HepG2 (cell line): ENCODE data around the gene MCOLN1. TPM values are rescaled to one million over a fixed set of nuclear protein-coding genes. Genes with fewer than 3 reads are reported as not detected.

Experiments used
- HOMEZ ChIP-seq: IDR thresholded peaks from 2 replicates; pipeline ENCODE4 v1.6.1; 2016; ENCODE audit warnings: low read depth
- NR2F1 ChIP-seq, 2 experiments: fragments of 450-650 bp in 1 of 2; formaldehyde crosslinking in 1 of 2; IDR thresholded peaks; 2 replicates each; pipeline versions ENCODE4 v1.5.0 to v1.6.1; 2016 to 2020; ENCODE audit warnings: mild to moderate bottlenecking in 1 of 2, missing compliant biosample characterization in 1 of 2, missing genetic modification reagents in 1 of 2, moderate library complexity in 1 of 2
- PRMT3 ChIP-seq: sonication (generic); formaldehyde crosslinking; IDR thresholded peaks from 2 replicates; pipeline ENCODE4 v1.8.1; 2022; ENCODE audit warnings: low read depth, mild to moderate bottlenecking, moderate library complexity, missing genetic modification reagents, borderline replicate concordance
- RERE ChIP-seq: IDR thresholded peaks from 2 replicates; pipeline ENCODE4 v1.6.1; 2016; ENCODE audit warnings: low read depth, missing genetic modification reagents, missing compliant biosample characterization
- SPEN ChIP-seq: sonication (generic); formaldehyde crosslinking; IDR thresholded peaks from 2 replicates; pipeline ENCODE4 v1.5.1; 2020; ENCODE audit warnings: low read depth, mild to moderate bottlenecking, missing genetic modification reagents
- SRF ChIP-seq: IDR thresholded peaks from 2 replicates; pipeline ENCODE4 v1.6.1; 2011; ENCODE audit warnings: mild to moderate bottlenecking, low read depth, low read length, moderate library complexity
- TBP ChIP-seq: sonication (generic); formaldehyde crosslinking; IDR thresholded peaks from 2 replicates; pipeline ENCODE4 v1.5.0; 2020; ENCODE audit warnings: missing genetic modification reagents
- ZNF224 ChIP-seq: sonication (generic); formaldehyde crosslinking; IDR thresholded peaks from 2 replicates; pipeline ENCODE4 v1.5.0; 2020; ENCODE audit warnings: mild to moderate bottlenecking, missing genetic modification reagents
- ZNF275 ChIP-seq: sonication (generic); formaldehyde crosslinking; IDR thresholded peaks from 2 replicates; pipeline ENCODE4 v1.8.0; 2022; ENCODE audit warnings: missing genetic modification reagents, mild to moderate bottlenecking, inconsistent platforms, borderline replicate concordance
- ZNF333 ChIP-seq: sonication (generic); formaldehyde crosslinking; IDR thresholded peaks from 2 replicates; pipeline ENCODE4 v1.4.0; 2020; ENCODE audit warnings: mild to moderate bottlenecking, missing genetic modification reagents, borderline replicate concordance
- ZNF382 ChIP-seq: sonication (generic); formaldehyde crosslinking; IDR thresholded peaks from 2 replicates; pipeline ENCODE4 v1.5.0; 2020; ENCODE audit warnings: missing genetic modification reagents, mild to moderate bottlenecking, borderline replicate concordance
- ZNF383 ChIP-seq: sonication (generic); formaldehyde crosslinking; IDR thresholded peaks from 2 replicates; pipeline ENCODE4 v1.4.0; 2020; ENCODE audit warnings: missing genetic modification reagents, mild to moderate bottlenecking, borderline replicate concordance
- ZNF552 ChIP-seq: sonication (generic); formaldehyde crosslinking; IDR thresholded peaks from 2 replicates; pipeline ENCODE4 v1.9.0; 2022; ENCODE audit warnings: missing genetic modification reagents, mild to moderate bottlenecking, borderline replicate concordance
- polyA plus RNA-seq, 8 experiments: library from polyadenylated mRNA; depleted of rRNA in 3 of 8; stranded (reverse) in 7 of 8; unstranded in 1 of 8; fragments of >200 nt; fragmentation: Illumina TruSeq in 4 of 8; extraction: Trizol in 4 of 8; gene quantifications; 2 replicates each; pipeline versions ENCODE4 v1.2.1 to v1.2.3, GENCODE V29; 2011 to 2016; ENCODE audit warnings: low read depth in 4 of 8, missing spikeins in 1 of 8, mixed read lengths in 1 of 8; ENCODE audit not compliant: insufficient read depth in 1 of 8
- total RNA-seq, 5 experiments: library from RNA; depleted of rRNA; stranded (reverse); fragments of >200 nt; fragmentation: Illumina TruSeq; extraction: Trizol; gene quantifications; 2 replicates each; pipeline ENCODE4 v1.2.3, GENCODE V29; 2016; ENCODE audit warnings: low read depth in 1 of 5
- TF ChIP-seq, protein P1 (sequence below): sonication (generic); formaldehyde crosslinking; conservative IDR thresholded peaks from 2 replicates; pipeline ENCODE4 v1.4.0; 2020; ENCODE audit warnings: missing genetic modification reagents
- TF ChIP-seq, protein P2 (sequence below): fragments of 450-650 bp; IDR thresholded peaks from 2 replicates; pipeline ENCODE4 v1.6.1; 2017

MCOLN1 gene
- total and polyA plus RNA-seq, 2 of the 13 experiments (the other 11 are each of a cell fraction or from before 2014, with no cell fraction given): 3.4 to 15.7 TPM

DNA sequence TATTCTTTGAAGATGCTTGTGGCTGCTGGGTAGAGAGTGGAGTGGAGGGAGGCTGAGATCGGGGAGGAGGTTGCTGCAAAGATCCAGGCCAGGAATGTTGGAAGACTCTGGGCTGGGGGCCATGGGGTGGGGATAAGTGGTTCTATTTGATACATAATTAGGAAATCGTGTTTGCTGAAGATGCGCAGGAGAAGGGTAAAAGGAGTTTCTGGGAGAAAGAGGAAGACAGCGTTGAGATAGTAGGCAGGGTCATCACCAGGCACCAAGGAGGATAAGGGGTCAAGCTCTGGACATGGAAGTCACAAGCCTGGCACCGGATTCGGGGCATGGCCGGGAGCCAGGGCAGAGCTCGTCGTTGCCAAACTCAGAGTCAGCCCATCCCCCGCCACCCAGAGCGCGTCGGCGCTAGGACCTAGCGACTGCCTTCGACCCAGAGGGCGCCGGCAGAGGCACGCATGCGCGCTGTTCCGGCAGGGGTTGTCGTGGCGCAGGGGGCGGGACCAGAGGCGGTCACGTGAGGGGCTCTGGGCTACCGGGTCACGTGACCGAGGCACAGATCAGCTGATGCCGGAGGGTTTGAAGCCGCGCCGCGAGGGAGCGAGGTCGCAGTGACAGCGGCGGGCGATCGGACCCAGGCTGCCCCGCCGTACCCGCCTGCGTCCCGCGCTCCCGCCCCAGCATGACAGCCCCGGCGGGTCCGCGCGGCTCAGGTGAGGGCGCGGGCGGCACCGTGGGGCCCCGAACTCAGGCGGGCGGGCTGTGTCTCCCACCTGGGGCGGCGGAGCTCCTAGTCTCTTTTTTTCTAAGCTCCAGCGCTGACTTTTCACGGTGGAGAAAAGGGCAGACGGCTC lies at the start of gene MCOLN1 (continued):
- TF ChIP-seq, protein P1, sequence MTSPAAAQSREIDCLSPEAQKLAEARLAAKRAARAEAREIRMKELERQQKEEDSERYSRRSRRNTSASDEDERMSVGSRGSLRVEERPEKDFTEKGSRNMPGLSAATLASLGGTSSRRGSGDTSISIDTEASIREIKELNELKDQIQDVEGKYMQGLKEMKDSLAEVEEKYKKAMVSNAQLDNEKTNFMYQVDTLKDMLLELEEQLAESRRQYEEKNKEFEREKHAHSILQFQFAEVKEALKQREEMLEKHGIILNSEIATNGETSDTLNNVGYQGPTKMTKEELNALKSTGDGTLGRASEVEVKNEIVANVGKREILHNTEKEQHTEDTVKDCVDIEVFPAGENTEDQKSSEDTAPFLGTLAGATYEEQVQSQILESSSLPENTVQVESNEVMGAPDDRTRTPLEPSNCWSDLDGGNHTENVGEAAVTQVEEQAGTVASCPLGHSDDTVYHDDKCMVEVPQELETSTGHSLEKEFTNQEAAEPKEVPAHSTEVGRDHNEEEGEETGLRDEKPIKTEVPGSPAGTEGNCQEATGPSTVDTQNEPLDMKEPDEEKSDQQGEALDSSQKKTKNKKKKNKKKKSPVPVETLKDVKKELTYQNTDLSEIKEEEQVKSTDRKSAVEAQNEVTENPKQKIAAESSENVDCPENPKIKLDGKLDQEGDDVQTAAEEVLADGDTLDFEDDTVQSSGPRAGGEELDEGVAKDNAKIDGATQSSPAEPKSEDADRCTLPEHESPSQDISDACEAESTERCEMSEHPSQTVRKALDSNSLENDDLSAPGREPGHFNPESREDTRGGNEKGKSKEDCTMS (CRISPR knock-in tag): no peak
- TF ChIP-seq ZNF383 (CRISPR knock-in tag): no peak; the same call in 1 of the 2 replicates
- TF ChIP-seq NR2F1 (CRISPR knock-in tag; IDR thresholded peaks at IDR 0.05): no peak; a peak in 1 of 4 replicates
- peak; percentile 79 for TF ChIP-seq HOMEZ
- TF ChIP-seq PRMT3 (CRISPR knock-in tag): no peak
- TF ChIP-seq SPEN: peak; percentile 98
- TF ChIP-seq RERE (CRISPR knock-in tag): 0 out of 2 replicates have a peak, but pooled peaks have one; percentile 26
- no peak for TF ChIP-seq SRF
- no peak for TF ChIP-seq ZNF333 (CRISPR knock-in tag)
- no peak for TF ChIP-seq ZNF382 (CRISPR knock-in tag)
- peak; percentile 71; the same call in 1 of the 2 replicates for TF ChIP-seq ZNF275 (CRISPR knock-in tag)
- 0 out of 2 replicates have a peak, but pooled peaks have one; percentile 49 for TF ChIP-seq ZNF552 (CRISPR knock-in tag)
- TF ChIP-seq, protein P2, sequence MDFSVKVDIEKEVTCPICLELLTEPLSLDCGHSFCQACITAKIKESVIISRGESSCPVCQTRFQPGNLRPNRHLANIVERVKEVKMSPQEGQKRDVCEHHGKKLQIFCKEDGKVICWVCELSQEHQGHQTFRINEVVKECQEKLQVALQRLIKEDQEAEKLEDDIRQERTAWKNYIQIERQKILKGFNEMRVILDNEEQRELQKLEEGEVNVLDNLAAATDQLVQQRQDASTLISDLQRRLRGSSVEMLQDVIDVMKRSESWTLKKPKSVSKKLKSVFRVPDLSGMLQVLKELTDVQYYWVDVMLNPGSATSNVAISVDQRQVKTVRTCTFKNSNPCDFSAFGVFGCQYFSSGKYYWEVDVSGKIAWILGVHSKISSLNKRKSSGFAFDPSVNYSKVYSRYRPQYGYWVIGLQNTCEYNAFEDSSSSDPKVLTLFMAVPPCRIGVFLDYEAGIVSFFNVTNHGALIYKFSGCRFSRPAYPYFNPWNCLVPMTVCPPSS: no peak
- TF ChIP-seq TBP (CRISPR knock-in tag): no peak
- no peak for TF ChIP-seq ZNF224
